Neural cell (in vitro differentiated cells): ENCODE results near the gene BFSP2. TPM values are rescaled to one million over a fixed set of nuclear protein-coding genes. Genes with fewer than 3 reads are reported as not detected.

Source experiments
- H2AFZ ChIP-seq: fragments of 200-600, 300-800 bp; sonication (generic), shearing (Covaris generic); 2 replicates; pipeline ENCODE4 v1.6.0; 2014; ENCODE audit warnings: low read depth, mild to moderate bottlenecking, antibody characterized with exemption, low read length, moderate library complexity
- H3F3A ChIP-seq: fragments of 200-600 bp; shearing (Covaris generic); 2 replicates; pipeline ENCODE4 v1.6.1; 2016; ENCODE audit warnings: mild to moderate bottlenecking, moderate library complexity, mixed read lengths, antibody characterized with exemption, low read length; ENCODE audit not compliant: insufficient read depth, poor library complexity, severe bottlenecking
- H3K27ac ChIP-seq: fragments of 200-600, 300-800 bp; sonication (generic), shearing (Covaris generic); 2 replicates; pipeline ENCODE4 v1.5.1; 2014; ENCODE audit warnings: mild to moderate bottlenecking, low read length, moderate library complexity
- H3K27me3 ChIP-seq: fragments of 300-800, 200-600 bp; sonication (generic), shearing (Covaris generic); 2 replicates; pipeline ENCODE4 v1.6.0; 2014; ENCODE audit warnings: mild to moderate bottlenecking, low read depth, low read length, moderate library complexity; ENCODE audit not compliant: insufficient read depth
- H3K36me3 ChIP-seq: fragments of 300-800, 200-600 bp; sonication (generic), shearing (Covaris generic); 2 replicates; pipeline ENCODE4 v1.5.1; 2014; ENCODE audit warnings: mild to moderate bottlenecking, antibody characterized with exemption, low read length, moderate library complexity; ENCODE audit not compliant: insufficient read depth
- H3K4me2 ChIP-seq: fragments of 300-800, 200-600 bp; sonication (generic), shearing (Covaris generic); 2 replicates; pipeline ENCODE4 v1.6.0; 2014; ENCODE audit warnings: mild to moderate bottlenecking, low read length
- H3K4me3 ChIP-seq: fragments of 300-800, 200-600 bp; sonication (generic), shearing (Covaris generic); 2 replicates; pipeline ENCODE4 v1.5.1; 2014; ENCODE audit warnings: mild to moderate bottlenecking, low read length, moderate library complexity
- H3K79me2 ChIP-seq: fragments of 200-600 bp; shearing (Covaris generic); replicated peaks from 2 replicates; pipeline ENCODE4 v1.6.0; 2014; ENCODE audit warnings: mild to moderate bottlenecking, low read length, moderate library complexity; ENCODE audit not compliant: insufficient read depth
- H3K9ac ChIP-seq: fragments of 300-800, 200-600 bp; sonication (generic), shearing (Covaris generic); 2 replicates; pipeline ENCODE4 v1.6.1; 2016; ENCODE audit warnings: mild to moderate bottlenecking, low read length, mixed read lengths
- H3K9me2 ChIP-seq: fragments of 200-600 bp; shearing (Covaris generic); 2 replicates; pipeline ENCODE4 v1.6.1; 2016; ENCODE audit warnings: mild to moderate bottlenecking, low read length, mixed read lengths; ENCODE audit not compliant: insufficient read depth
- H3K9me3 ChIP-seq: fragments of 200-600, 300-800 bp; sonication (generic), shearing (Covaris generic); 2 replicates; pipeline ENCODE4 v1.6.1; 2016; ENCODE audit warnings: mild to moderate bottlenecking, mixed run types, low read length, moderate library complexity, mixed read lengths
- H4K20me1 ChIP-seq: fragments of 200-600 bp; shearing (Covaris generic); 2 replicates; pipeline ENCODE4 v1.6.1; 2016; ENCODE audit warnings: mild to moderate bottlenecking, mixed run types; ENCODE audit not compliant: insufficient read depth
- CTCF ChIP-seq: fragments of 450-650 bp; IDR thresholded peaks from 2 replicates; pipeline ENCODE4 v1.5.1; 2014; ENCODE audit warnings: antibody characterized with exemption, mild to moderate bottlenecking, moderate library complexity; ENCODE audit not compliant: poor library complexity, severe bottlenecking
- EP300 ChIP-seq: fragments of 450-650 bp; conservative IDR thresholded peaks from 2 replicates; pipeline ENCODE4 v1.6.1; 2014; ENCODE audit warnings: antibody characterized with exemption, mild to moderate bottlenecking, moderate library complexity; ENCODE audit not compliant: poor library complexity, severe bottlenecking
- EZH2 ChIP-seq: fragments of 200-600, 300-800 bp; shearing (Covaris generic), sonication (generic); IDR thresholded peaks from 2 replicates; pipeline ENCODE4 v1.6.1; 2014; ENCODE audit warnings: antibody characterized with exemption, low read length, borderline replicate concordance, mild to moderate bottlenecking; ENCODE audit not compliant: insufficient read depth, poor library complexity, severe bottlenecking
- MXI1 ChIP-seq: fragments of 450-650 bp; conservative IDR thresholded peaks from 2 replicates; pipeline ENCODE4 v1.6.1; 2014; ENCODE audit warnings: antibody characterized with exemption, mild to moderate bottlenecking; ENCODE audit not compliant: poor library complexity, severe bottlenecking
- POLR2AphosphoS5 ChIP-seq: IDR thresholded peaks from 2 replicates; pipeline ENCODE4 v1.6.1; 2012
- RAD21 ChIP-seq: fragments of 450-650 bp; conservative IDR thresholded peaks from 2 replicates; pipeline ENCODE4 v1.6.1; 2014; ENCODE audit warnings: antibody characterized with exemption, mild to moderate bottlenecking, moderate library complexity
- REST ChIP-seq: IDR thresholded peaks from 2 replicates; pipeline ENCODE4 v1.6.1; 2012; ENCODE audit warnings: borderline replicate concordance
- SMC3 ChIP-seq: fragments of 450-650 bp; conservative IDR thresholded peaks from 2 replicates; pipeline ENCODE4 v1.6.1; 2014; ENCODE audit warnings: antibody characterized with exemption, mild to moderate bottlenecking, moderate library complexity; ENCODE audit not compliant: poor library complexity
- TAF1 ChIP-seq: IDR thresholded peaks from 2 replicates; pipeline ENCODE4 v1.6.1; 2012; ENCODE audit warnings: low read depth
- polyA plus RNA-seq: library from polyadenylated mRNA; depleted of rRNA; stranded (reverse); fragments of >200 nt; gene quantifications from 2 replicates; pipeline ENCODE4 v1.2.3, GENCODE V29; 2014

The BFSP2 gene
- polyA plus RNA-seq, 1 donor from 2014 or later, result not detected

DNA sequence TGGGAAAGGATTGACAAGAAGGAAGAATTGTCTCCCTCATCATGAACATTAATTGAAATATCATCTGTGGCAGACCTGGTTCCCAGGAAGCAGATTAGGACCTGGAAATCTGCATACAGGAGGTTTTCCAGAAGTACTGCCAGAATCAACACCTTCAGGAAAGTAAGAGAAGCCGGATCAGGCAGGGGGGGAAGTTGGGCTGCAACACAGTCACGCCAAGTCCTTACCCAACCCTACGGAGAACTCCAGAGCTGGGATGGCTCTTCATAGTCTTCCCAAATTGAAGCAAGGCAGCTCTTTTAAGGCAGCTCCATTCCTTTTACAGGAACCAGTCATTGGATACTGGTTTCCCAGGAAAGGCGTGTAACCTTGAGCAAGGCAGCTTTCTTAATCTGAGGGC is 35.2 kb upstream of the BFSP2 start:
- H4K20me1 ChIP-seq, result no peaks in the 10 kb centered on the region
- H3K79me2 ChIP-seq, result no peaks in the 10 kb centered on the region
- H3K27me3 ChIP-seq, result no peaks in the 10 kb centered on the region
- no peaks in the 10 kb centered on the region for H3K36me3 ChIP-seq
- no peak overlapping the region for H3K4me2 ChIP-seq
- no peak overlapping the region for H3K4me3 ChIP-seq
- H3F3A ChIP-seq, result no peaks in the 10 kb centered on the region
- no peaks in the 10 kb centered on the region for H3K9me3 ChIP-seq
- H3K9me2 ChIP-seq, result no peaks in the 10 kb centered on the region
- H3K9ac ChIP-seq, result no peak overlapping the region
- TF ChIP-seq POLR2AphosphoS5 (no peak), TAF1 (no peak), CTCF (no peak), RAD21 (no peak), MXI1 (no peak), EZH2 (no peak), EP300 (no peak), SMC3 (no peak), REST (no peak)
- H2AFZ ChIP-seq, result no peak overlapping the region
- no peak overlapping the region for H3K27ac ChIP-seq

GRCh38 chr3:133366921-133367320 is 32.9 kb upstream of the BFSP2 start:
- Histone ChIP-seq H3K79me2 (no peaks in the 10 kb centered on the region), H4K20me1 (no peaks in the 10 kb centered on the region), H3K9me2 (no peaks in the 10 kb centered on the region), H2AFZ (no peak overlapping the region), H3K4me3 (no peak overlapping the region), H3K4me2 (no peak overlapping the region), H3K9ac (no peak overlapping the region), H3K27ac (no peak overlapping the region), H3K9me3 (no peaks in the 10 kb centered on the region), H3K27me3 (no peaks in the 10 kb centered on the region), H3K36me3 (no peaks in the 10 kb centered on the region), H3F3A (no peaks in the 10 kb centered on the region)
- TF ChIP-seq SMC3 (no peak), EP300 (no peak), MXI1 (no peak), REST (no peak), RAD21 (no peak), TAF1 (no peak), CTCF (no peak)
